Activated T-helper 17 cell treated with anti-CD3 and anti-CD28 coated beads, Interleukin-2, amount 50 U/mL, for 72 hours (primary cell): ENCODE results near the gene ZDHHC9. TPM values are rescaled to one million over a fixed set of nuclear protein-coding genes. Genes with fewer than 3 reads are reported as not detected.
A peak's percentile ranks its signal among the peaks of the same experiment; 100 is the strongest.

Source experiments
- ATAC-seq: fragments of 150-1000 bp; cut with Tn5 transposase; replicated peaks from 2 replicates; pipeline ENCODE4 v1.10.0; 2021; ENCODE audit warnings: mild to moderate bottlenecking, moderate library complexity
- H3K27ac Mint-ChIP-seq: one replicate; pipeline ENCODE4 v1.8.0; 2022; ENCODE audit warnings: mixed read lengths
- H3K27me3 Mint-ChIP-seq: one replicate; pipeline ENCODE4 v1.8.0; 2022; ENCODE audit warnings: mixed read lengths
- H3K36me3 Mint-ChIP-seq: one replicate; pipeline ENCODE4 v1.8.0; 2022; ENCODE audit warnings: low read depth, mild to moderate bottlenecking, mixed read lengths
- H3K4me1 Mint-ChIP-seq: one replicate; pipeline ENCODE4 v1.8.0; 2022; ENCODE audit warnings: mixed read lengths
- H3K4me3 Mint-ChIP-seq: one replicate; pipeline ENCODE4 v1.8.0; 2022; ENCODE audit warnings: mild to moderate bottlenecking, mixed read lengths
- H3K9me3 Mint-ChIP-seq: one replicate; pipeline ENCODE4 v1.8.0; 2022; ENCODE audit warnings: mixed read lengths
- total RNA-seq, 2 donors: library from RNA; stranded (reverse); gene quantifications; one replicate each; pipeline ENCODE4 v1.2.3, GENCODE V29; 2022

ZDHHC9 gene
- total RNA-seq, 2 donors from 2014 or later, result 16.4 to 19.8 TPM

DNA sequence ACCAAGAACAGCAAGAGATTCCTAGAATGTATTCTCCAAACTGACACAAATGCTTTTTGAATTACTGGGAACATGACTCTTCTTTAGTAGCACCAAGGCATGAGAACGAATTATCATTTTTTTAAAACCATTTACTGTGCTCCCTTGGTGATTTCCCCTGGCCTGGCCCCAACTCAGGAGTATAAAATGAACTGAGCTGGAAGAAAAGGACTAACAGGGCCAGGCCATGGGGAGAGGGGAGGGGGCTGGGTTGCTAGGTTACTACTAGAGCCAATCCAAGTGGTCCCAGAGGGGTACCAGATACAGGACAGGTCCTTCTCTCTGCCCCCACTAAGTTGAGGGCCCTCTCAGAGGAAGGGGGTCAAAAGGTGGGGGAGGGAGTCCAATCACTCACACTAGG, 40.8 kb downstream of the ZDHHC9 start:
- H3K27ac Mint-ChIP-seq, result no peak overlapping the region
- H3K4me3 Mint-ChIP-seq, result no peak overlapping the region
- ATAC-seq, result no peak
- H3K27me3 Mint-ChIP-seq, result no peaks in the 10 kb centered on the region
- H3K36me3 Mint-ChIP-seq, result peaks cover 51% of the 10 kb centered on the region
- no peaks in the 10 kb centered on the region for H3K9me3 Mint-ChIP-seq
- peaks cover 7% of the 10 kb centered on the region for H3K4me1 Mint-ChIP-seq

DNA sequence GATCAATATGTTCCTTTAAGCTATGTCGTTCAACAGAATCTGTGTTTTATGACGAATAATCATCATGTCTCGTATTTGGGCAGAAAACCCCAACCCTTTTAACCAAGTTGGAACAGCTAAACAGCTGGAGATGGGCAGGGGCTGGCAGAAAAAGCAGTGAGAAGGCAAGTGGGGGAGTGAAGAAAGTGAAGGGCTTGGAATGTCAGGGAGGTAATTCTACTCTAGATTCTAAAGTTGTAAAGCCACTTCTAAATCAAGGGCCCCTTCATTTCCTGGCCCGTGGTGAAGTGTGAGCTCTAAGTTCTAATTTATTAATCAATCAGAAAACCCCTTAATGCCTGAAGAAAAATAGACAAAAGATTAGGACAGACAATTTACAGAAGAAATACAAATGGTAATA, 43.5 kb downstream of the ZDHHC9 start:
- Mint-ChIP-seq H3K4me1 (peaks cover 7% of the 10 kb centered on the region), H3K9me3 (no peaks in the 10 kb centered on the region), H3K27ac (no peak overlapping the region), H3K27me3 (no peaks in the 10 kb centered on the region), H3K4me3 (no peak overlapping the region), H3K36me3 (peaks cover 63% of the 10 kb centered on the region)
- ATAC-seq, result no peak

DNA sequence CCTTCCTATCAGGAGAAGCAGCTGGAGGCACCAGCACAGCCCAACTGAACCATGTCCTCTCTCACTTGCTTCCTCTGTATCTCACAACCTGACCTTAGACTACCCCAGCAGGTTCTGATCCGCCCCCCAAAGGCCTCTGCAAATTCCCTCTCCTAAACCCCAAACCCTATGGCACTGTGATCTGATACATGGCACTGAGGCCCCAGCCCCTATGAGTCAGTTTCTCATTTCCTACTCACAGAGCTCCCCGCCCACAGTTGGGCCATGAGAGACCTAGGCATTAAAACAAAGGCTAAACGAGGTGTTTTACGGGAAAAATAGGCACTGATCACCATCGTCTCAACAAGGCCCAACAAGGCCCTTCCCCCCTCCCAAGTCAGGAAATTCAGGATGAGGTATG, 44.8 kb downstream of the ZDHHC9 start:
- no peaks in the 10 kb centered on the region for H3K9me3 Mint-ChIP-seq
- peaks cover 66% of the 10 kb centered on the region for H3K36me3 Mint-ChIP-seq
- H3K27ac Mint-ChIP-seq, result peak overlapping the region; percentile 82
- H3K4me3 Mint-ChIP-seq, result peak overlapping the region; percentile 69
- ATAC-seq, result peak; percentile 96
- H3K4me1 Mint-ChIP-seq, result peaks cover 7% of the 10 kb centered on the region
- no peaks in the 10 kb centered on the region for H3K27me3 Mint-ChIP-seq

DNA sequence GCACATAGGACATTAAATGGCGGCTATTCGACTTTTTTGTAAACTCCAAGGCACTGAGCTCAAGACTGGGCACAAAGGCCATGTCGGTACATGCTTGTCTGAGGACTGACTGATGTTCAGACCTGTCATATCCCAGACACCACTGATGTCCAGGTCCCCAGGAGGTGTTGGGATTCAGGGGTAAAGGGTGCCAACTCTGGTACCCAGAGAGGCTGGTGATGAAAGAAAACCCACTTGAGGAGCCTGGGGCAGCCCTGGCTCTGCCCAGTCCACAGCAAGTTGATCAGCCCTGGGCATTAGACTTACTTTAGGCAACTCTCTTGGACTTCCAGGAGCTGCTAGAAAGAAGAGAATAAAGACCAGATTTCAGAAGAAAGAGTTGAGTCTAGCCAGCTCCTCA, 45.2 kb downstream of the ZDHHC9 start:
- H3K27ac Mint-ChIP-seq, result peak overlapping the region; percentile 82
- no peaks in the 10 kb centered on the region for H3K9me3 Mint-ChIP-seq
- ATAC-seq, result no peak
- H3K4me3 Mint-ChIP-seq, result peak overlapping the region; percentile 69
- peaks cover 65% of the 10 kb centered on the region for H3K36me3 Mint-ChIP-seq
- H3K27me3 Mint-ChIP-seq, result no peaks in the 10 kb centered on the region
- H3K4me1 Mint-ChIP-seq, result peaks cover 7% of the 10 kb centered on the region

DNA sequence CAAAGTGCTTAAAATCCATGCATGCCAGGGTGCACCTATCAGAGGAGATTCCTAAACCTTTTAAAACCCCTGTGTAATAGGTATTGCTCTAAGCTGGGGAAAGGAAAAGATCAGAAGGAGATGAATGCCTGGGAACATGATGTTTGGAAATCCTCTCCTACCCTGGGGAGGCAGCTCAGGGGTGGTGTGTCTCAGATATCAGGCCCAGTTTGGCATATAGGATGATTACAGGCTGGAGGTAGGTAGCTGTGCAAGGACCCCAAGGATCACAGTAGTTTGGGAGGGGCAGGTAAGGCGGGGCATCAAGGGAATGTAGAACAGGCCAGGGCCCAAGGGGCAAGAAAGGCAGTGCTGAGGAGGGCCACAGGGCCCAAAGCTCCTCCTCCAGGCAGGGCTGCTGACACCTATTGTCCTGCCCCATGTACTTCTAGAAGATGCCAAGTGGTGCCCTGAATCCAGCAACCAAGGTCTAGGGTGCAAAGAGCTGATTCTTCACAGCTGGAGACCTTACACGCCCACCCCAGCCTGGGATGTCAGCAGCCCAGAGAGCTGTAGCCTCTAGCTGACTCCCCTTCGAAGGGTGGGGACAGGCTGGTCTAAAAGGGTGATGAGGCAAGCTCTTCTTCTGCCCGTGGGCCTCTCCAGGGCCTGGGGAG, 46.3 kb downstream of the ZDHHC9 start:
- no peak overlapping the region for H3K27ac Mint-ChIP-seq
- peaks cover 7% of the 10 kb centered on the region for H3K4me1 Mint-ChIP-seq

DNA sequence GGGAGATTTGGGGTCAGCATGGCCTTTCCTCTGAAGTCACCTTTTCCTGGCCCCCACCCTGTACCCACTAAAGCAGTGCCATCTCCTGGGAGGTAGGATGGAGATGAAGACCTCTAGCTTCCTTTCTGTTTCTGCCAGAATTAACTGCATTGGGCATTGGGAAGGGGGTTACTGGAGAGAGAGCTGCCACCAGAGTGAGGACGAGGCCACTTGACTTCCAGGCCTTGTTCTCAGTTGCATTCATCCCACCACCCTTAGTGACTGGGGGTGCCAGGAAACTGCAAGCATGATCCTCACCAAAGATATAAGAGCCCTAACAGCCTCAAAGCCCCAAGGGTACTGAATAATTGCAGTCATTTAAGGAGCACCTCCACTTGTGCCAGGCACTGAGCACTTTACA, 48.1 kb downstream of the ZDHHC9 start:
- Mint-ChIP-seq H3K27me3 (no peaks in the 10 kb centered on the region), H3K4me1 (peaks cover 7% of the 10 kb centered on the region), H3K9me3 (no peaks in the 10 kb centered on the region), H3K4me3 (no peak overlapping the region), H3K27ac (no peak overlapping the region), H3K36me3 (peaks cover 89% of the 10 kb centered on the region)
- ATAC-seq, result no peak

More for the DNA sequence above, 46.3 kb downstream of the ZDHHC9 start:
- Mint-ChIP-seq H3K27me3 (no peaks in the 10 kb centered on the region), H3K9me3 (no peaks in the 10 kb centered on the region), H3K4me3 (no peak overlapping the region), H3K36me3 (peaks cover 75% of the 10 kb centered on the region)
- ATAC-seq, result no peak

DNA sequence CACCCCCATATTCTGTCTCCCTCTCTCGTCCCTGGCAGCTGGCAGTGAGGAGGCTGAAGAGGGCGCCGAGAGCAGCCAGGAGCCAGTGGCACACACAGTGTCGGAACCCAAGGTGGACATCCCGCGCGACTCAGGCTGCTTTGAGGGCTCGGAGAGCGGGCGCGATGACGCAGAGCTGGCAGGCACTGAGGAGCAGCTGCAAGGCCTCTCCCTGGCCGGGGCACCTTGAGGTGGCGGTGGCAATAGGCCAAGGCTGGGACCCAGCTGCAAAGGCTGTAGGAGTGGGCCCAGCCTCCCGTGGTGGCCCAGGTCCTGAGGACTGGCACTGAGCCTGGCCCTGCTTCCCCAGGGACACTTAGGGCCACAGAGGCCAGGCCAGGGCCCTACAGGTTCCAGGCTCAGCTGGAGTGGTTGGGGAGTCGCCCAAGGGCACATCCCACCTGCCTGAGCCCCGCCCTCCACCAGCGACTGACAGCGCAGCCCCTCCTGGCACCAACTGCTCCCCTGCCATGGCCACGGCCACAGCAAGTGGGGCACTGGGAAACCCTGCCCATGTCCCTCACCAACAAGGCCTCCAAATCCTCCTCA, 50.0 kb downstream of the ZDHHC9 start:
- ATAC-seq, result no peak
- H3K9me3 Mint-ChIP-seq, result no peaks in the 10 kb centered on the region
- H3K4me1 Mint-ChIP-seq, result peaks cover 1% of the 10 kb centered on the region
- no peak overlapping the region for H3K27ac Mint-ChIP-seq
- H3K4me3 Mint-ChIP-seq, result no peak overlapping the region
- H3K27me3 Mint-ChIP-seq, result no peaks in the 10 kb centered on the region
- peaks cover 92% of the 10 kb centered on the region for H3K36me3 Mint-ChIP-seq

DNA sequence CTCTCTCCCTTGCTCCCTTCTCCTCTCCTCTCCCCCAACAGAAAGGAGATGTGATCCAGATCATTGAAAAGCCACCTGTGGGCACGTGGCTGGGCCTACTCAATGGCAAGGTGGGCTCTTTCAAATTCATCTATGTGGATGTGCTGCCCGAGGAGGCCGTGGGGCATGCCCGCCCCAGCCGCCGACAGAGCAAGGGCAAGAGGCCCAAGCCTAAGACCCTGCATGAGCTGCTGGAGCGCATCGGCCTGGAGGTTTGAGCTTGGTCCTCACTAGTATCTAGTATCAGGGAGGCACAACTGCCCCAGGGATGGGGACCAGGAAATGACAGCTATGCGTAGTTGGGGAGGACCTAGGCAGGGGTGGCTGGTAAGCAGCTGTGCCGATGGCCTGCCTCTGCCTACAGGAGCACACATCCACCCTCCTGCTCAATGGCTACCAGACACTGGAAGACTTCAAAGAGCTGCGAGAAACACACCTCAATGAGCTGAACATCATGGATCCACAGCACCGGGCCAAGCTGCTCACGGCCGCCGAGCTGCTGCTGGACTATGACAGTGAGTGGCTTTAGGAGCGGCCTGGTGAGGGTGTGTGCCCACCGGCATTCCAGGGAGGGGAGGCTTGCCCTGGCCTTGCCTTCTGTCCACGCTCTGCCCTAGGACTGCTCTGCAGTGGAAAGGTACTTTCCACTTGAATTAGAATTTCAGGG, 50.9 kb downstream of the ZDHHC9 start:
- H3K36me3 Mint-ChIP-seq, result peaks cover 92% of the 10 kb centered on the region
- no peak overlapping the region for H3K4me3 Mint-ChIP-seq
- H3K27ac Mint-ChIP-seq, result no peak overlapping the region
- no peak for ATAC-seq
- H3K4me1 Mint-ChIP-seq, result no peaks in the 10 kb centered on the region
- no peaks in the 10 kb centered on the region for H3K9me3 Mint-ChIP-seq
- H3K27me3 Mint-ChIP-seq, result no peaks in the 10 kb centered on the region

DNA sequence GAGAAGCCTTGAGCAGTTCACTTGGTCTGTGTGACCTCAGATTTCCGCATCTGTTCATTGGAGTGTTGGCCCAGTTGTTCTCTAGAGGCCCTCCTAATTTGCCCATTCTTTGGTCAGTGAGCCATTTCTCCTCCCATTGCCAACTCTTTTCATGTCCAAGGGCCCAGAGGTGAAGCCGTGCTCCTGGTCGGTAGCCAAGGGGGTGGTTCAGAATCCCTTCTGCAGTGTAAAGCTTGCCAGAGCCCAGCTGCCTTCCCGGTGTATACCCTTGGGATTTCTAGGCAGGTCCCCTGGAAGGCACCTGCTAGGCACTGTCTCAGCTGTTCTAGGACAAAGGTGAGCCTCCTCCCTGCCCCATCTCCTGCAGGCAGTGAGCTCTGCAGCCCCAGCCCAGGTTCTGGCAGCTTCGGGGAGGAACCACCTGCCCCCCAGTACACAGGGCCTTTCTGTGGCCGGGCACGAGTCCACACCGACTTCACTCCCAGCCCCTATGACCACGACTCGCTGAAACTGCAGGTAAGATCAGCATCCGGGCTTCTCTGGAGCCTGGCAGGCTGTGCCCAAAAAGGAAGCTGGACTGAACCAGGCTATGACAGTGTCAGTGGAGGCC, 51.6 kb downstream of the ZDHHC9 start:
- H3K4me1 Mint-ChIP-seq, result no peaks in the 10 kb centered on the region
- H3K4me3 Mint-ChIP-seq, result no peak overlapping the region
- H3K27me3 Mint-ChIP-seq, result no peaks in the 10 kb centered on the region
- H3K9me3 Mint-ChIP-seq, result no peaks in the 10 kb centered on the region
- no peak for ATAC-seq
- no peak overlapping the region for H3K27ac Mint-ChIP-seq
- peaks cover 94% of the 10 kb centered on the region for H3K36me3 Mint-ChIP-seq

DNA sequence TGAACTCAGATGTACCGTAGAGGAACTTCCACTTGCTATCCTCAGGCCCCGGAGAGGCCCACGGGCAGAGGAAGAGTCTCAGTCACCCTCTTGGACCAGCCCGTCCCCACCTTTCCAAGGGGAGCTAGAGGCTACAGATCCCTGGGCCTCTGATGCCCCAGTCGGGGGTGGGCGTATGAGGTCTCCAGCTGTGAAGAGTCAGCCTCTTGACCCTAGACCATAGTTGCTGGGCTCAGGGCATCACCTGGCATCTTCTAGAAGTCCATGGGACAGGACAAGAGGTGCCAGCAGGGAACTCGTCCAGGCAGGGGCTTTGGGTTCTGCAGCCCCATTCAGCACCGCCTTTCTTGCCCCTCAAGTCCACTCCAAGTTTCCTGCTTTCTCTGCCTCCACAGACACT, 52.4 kb downstream of the ZDHHC9 start:
- Mint-ChIP-seq H3K4me1 (no peaks in the 10 kb centered on the region), H3K27me3 (no peaks in the 10 kb centered on the region), H3K27ac (no peak overlapping the region), H3K4me3 (no peak overlapping the region), H3K36me3 (peaks cover 94% of the 10 kb centered on the region), H3K9me3 (no peaks in the 10 kb centered on the region)
- ATAC-seq, result no peak

DNA sequence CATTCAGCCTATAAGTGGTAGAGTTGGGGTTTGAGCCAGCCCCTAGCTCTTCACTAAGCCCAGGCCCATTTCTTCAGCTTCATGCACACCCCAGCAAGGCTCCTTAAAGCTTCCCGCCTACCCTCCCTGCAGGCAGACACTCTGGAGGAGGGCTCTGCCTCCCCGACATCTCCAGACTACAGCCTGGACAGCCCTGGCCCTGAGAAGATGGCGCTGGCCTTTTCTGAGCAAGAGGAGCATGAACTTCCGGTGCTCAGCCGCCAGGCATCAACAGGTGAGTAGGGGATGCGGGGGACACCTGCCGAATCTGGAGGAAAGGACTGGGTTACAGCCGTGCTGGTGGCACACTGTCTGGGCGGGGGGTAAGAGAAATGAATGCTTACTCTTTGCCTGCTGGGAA, 52.9 kb downstream of the ZDHHC9 start:
- H3K9me3 Mint-ChIP-seq, result no peaks in the 10 kb centered on the region
- no peak overlapping the region for H3K27ac Mint-ChIP-seq
- no peak overlapping the region for H3K4me3 Mint-ChIP-seq
- peaks cover 94% of the 10 kb centered on the region for H3K36me3 Mint-ChIP-seq
- no peak for ATAC-seq
- H3K4me1 Mint-ChIP-seq, result peaks cover under 1% of the 10 kb centered on the region
- H3K27me3 Mint-ChIP-seq, result no peaks in the 10 kb centered on the region

DNA sequence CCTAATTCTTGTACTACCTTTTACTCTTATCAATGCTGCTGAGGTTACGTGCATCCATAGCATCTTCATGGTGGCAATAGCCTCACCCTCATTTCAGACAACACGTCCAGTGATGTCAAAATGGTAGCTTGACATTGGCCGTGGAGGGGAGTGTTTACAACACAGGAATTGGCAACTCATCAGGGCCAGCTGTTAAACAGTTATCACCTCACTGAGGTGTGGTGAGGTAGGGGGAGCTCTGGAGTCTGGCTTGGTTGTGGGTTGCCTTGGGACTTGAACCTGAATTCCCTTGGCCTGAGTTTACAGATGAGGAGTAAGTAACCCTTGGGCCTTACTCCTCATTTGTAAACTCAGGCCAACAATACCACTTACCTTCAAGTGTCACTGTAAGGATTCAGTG, 53.5 kb downstream of the ZDHHC9 start:
- no peaks in the 10 kb centered on the region for H3K27me3 Mint-ChIP-seq
- H3K4me3 Mint-ChIP-seq, result no peak overlapping the region
- no peaks in the 10 kb centered on the region for H3K9me3 Mint-ChIP-seq
- no peak overlapping the region for H3K27ac Mint-ChIP-seq
- peaks cover 4% of the 10 kb centered on the region for H3K4me1 Mint-ChIP-seq
- no peak for ATAC-seq
- H3K36me3 Mint-ChIP-seq, result peaks cover 94% of the 10 kb centered on the region

DNA sequence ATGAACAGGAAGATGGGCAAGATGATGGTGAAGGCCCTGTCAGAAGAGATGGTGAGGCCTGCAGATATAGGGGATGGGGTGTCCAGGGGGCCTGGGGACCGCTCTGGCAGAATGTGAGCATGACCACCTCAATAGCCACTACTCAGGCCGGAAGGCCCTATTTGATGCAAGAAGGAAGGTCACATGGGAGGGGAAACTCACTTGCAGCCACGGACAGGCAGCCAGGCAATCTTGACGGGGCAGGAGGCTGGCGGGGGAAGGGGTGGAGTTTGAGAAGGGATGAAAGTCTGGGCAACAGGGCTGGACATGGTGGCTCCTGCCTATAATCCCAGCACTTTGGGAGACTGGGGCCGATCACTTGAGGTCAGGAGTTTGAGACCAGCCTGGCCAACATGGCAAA, 55.2 kb downstream of the ZDHHC9 start:
- Mint-ChIP-seq H3K27ac (no peak overlapping the region), H3K27me3 (no peaks in the 10 kb centered on the region), H3K4me3 (no peak overlapping the region), H3K4me1 (peaks cover 9% of the 10 kb centered on the region), H3K36me3 (peaks cover 93% of the 10 kb centered on the region), H3K9me3 (no peaks in the 10 kb centered on the region)
- no peak for ATAC-seq

DNA sequence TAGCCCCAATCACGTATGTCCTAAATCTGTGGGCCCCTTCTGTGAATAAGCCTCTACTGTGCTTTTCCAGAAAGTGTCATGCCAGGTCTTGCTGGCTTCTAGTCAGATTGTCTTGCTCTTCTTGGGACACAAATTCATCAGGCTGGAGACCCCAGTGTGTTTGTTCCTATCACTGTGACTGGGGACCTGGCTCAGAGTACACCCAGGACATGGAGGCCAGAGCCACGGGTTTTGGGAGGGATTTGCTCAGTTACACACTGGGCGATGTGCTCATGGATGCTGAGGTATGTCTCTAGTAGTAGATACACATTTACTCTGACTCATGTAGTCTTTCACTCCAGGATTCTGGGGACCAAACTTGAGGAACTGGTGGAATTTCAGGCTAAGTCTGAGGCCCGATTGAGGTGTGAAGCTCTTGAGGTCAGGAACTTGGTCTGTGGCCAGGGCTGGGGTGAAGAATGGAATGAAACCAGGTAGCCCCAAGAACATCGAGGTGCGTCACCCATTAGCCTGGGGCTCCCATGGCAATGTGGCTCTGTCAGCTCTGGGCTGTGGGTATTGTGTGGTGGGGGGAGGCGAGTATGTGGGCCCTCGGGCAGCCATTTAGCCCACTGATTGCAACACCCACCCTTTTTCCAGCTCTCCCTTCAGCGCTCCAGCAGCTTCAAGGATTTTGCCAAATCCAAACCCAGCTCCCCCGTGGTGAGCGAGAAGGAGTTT, 56.2 kb downstream of the ZDHHC9 start:
- Mint-ChIP-seq H3K27ac (peak overlapping the region; percentile 76), H3K4me3 (peak overlapping the region; percentile 99), H3K9me3 (no peaks in the 10 kb centered on the region), H3K36me3 (peaks cover 93% of the 10 kb centered on the region), H3K27me3 (no peaks in the 10 kb centered on the region), H3K4me1 (peaks cover 15% of the 10 kb centered on the region)
- ATAC-seq, result no peak
